AML-193 (cell line): Measurements from ENCODE around the gene LYZL1.
"Not testable (repeated sequence)": the region's sequence is repeated elsewhere in the genome, so short reads cannot be mapped to it uniquely, and the experiment has no call there.

Source experiments
- DNase-seq, 2 experiments: peaks; one replicate each; lab custom pipeline; 2025; lab: John Stamatoyannopoulos, UW

The LYZL1 gene

DNA sequence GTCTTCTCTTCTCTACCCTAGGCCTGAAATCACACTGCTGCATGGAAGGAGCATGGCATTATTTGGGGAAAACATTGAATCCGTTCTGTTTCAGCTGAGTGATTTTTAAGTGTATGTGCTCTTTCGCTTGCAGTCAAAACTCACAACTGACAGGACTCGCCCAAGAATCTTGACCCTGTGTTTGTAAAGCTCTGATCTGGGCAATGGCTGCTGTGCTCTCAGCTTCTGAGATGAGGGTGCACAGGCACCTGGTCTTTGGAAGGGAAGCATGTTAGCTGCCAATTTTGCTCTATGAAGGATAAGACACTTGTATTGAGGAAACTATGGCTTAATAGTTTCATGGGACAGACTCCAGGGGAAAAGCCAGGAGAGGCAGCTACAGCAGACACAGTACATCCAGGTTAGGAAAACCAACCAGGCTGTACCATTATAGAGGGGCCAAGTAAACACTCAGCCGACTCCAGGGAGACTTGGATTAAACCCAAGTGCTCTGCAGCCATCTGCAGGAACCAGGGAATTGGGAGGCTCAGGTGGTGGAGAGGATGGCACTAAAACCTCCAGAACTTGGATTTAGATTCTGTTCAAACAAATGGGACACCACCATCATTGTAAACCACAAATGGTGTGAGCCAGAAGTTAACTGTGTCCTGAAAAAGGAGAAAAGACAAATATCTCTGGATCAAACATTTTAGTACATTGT is 43.3 kb downstream of the LYZL1 start:
- DNase-seq: no peak

GRCh38 chr10:29332761-29333148 is 43.9 kb downstream of the LYZL1 start:
- no peak for DNase-seq

DNA sequence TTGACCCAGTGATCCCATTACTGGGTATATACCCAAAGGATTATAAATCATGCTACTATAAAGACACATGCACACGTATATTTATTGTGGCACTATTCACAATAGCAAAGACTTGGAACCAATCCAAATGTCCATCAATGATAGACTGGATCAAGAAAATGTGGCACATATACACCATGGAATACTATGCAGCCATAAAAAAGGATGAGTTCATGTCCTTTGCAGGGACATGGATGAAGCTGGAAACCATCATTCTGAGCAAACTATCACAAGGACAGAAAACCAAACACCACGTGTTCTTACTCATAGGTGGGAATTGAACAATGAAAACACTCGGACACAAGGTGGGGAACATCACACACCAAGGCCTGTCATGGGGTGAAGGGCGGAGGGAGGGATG is 48.7 kb downstream of the LYZL1 start:
- DNase-seq: not testable (repeated sequence)

- DNase-seq: no peak
Observed at GRCh38 chr10:29343607-29344038, 54.8 kb downstream of the LYZL1 start.

DNA sequence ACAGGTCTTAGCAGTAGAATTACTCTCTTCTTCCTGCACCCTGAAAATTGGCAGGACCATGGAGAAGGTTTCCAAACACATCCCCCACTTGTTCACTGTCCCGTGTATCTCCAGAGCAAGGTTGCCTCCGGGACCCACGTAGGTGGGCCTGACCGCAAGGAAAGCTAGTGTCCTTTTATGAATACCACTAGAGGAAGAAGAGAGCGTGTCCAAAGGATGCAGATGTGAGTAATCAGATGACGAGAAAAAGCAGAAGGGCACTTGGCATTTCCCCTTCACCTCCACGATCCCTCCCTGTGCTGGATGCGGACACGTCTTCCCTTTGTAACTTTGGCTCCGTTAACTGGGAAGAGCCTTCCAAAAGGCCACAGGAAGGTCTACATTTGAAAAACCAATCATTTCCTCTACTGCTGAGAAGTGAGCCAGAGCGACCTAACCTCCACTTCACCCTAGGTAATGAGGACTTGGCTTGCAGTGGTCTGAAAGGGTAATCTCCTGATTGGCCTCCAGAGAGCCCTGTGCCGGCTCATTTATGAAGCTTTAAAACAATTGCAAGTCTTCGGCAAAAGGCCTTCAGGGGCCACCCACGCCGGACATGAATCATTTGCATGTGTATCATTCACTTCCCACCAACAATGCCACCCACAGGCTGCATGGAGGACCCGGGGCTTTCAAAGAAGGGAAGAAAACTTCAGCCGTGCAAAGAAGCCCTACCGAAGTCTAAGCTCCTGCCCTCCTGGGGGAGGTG is 55.4 kb downstream of the LYZL1 start:
- no peak for DNase-seq

GRCh38 chr10:29345144-29345909 is 56.5 kb downstream of the LYZL1 start:
- DNase-seq: no peak

DNA sequence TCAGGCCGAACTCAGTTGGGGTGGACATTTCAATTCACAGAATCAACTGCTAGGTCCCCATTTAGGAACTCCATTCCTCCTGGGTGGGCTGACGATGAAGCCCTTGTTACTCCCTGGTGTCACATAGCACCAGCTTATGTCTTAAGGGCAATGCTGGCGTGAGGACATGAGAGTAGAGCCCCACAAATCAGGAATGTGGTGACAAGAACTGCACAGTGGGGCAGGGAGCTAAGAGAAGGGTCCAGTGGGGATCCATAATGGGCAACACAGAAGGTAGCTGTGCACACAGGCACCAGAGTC is 57.0 kb downstream of the LYZL1 start:
- no peak for DNase-seq

- DNase-seq: no peak
Observed at GRCh38 chr10:29346296-29347001, 57.6 kb downstream of the LYZL1 start.

GRCh38 chr10:29348836-29349235 is 60.0 kb downstream of the LYZL1 start:
- no peak for DNase-seq

DNA sequence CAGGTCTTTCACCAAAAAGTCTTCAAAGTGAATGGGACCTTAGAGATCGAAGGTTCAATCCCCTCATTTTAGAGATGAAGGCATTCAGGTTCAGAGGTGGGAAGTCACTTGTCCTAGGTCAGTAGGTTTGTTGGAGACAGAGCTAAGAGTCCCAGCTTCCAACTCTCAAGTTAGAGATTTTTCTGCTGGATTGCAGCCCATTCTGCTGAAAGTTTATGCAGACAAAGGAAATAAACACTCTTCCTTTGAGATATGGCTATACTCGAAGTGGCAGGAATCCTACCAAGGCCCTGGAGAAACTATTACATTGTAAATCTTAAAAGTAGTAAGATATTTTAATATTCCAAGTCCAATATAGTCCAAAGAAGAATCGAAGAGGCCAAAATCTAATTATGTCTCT is 64.4 kb downstream of the LYZL1 start:
- DNase-seq: no peak

DNA sequence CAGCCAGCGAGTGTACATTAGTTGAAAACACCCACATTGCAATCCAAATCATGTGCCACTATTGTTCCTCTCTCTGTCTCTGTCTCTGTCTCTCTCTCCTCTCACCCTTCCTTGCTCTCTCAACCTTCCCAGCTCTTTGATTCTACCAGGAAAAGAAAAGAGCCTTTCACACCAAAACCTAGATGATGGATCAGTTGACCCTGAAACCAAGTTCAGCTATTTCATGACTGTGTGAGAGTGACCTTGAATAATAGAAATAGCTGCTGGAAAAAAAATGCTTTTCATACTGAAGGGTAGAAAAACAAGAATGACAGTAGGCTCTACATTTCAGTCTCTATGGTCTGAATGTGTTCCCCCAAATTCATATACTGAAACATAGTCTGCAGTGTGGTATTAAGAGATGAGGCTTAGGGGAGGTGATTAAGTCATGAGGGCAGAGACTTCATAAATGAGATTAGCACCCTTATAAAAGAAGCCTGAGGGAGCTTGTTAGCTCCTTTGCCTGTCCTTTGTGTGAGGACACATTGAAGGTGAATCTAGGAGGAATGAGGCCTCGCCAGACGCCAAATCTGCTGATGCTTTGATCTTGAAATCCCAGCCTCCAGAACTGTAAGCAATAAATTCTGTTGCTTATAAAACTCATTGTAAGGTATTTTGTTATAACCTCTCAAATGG is 65.2 kb downstream of the LYZL1 start:
- no peak for DNase-seq

- DNase-seq: no peak
Observed at GRCh38 chr10:29355411-29355991, 66.6 kb downstream of the LYZL1 start.

- DNase-seq: no peak
Observed at GRCh38 chr10:29356931-29357330, 68.1 kb downstream of the LYZL1 start.

DNA sequence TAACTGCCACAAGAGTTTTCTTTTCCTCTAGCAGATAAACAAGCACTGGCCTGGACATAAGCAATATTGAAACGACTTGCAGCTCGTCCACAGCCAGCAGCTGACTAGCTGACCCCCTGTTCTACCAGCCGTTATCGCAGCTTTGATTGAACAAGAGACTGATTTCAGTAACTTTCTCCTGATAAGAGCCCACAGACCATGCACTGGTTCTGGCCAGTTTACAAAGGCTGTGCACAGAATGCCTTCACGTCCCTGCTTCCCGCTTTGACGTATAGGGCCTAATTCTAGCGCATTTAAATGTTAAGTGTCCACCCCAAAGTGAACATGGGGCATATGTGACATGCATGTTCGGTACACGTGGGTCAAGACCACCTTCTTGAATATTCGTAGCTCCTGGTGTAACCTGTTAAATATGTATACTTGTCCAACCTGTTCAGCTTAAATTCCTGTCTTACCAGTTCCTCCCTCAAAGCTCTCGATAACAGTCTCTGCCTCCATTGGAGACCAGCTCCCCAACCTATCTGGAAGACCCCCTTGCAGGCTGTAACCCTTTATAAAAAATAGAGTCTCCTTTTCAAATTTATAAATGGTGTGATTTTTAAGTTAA is 69.2 kb downstream of the LYZL1 start:
- DNase-seq: no peak

- DNase-seq: not testable (repeated sequence)
Observed at GRCh38 chr10:29360215-29360853, 71.5 kb downstream of the LYZL1 start.
